Hepatocyte (in vitro differentiated cells): ENCODE results near the gene KLHL36.

Source experiments
- CTCF ChIP-seq: fragments of 200-600 bp; sonication (generic); IDR thresholded peaks from 2 replicates; pipeline ENCODE4 v1.5.1; 2016; ENCODE audit warnings: antibody characterized with exemption, mild to moderate bottlenecking; ENCODE audit not compliant: poor library complexity
- EZH2 ChIP-seq: fragments of 200-600 bp; sonication (generic); IDR thresholded peaks from 2 replicates; pipeline ENCODE4 v1.6.1; 2016; ENCODE audit warnings: antibody characterized with exemption, mild to moderate bottlenecking, borderline replicate concordance

GRCh38 chr16:84706856-84707255 is 58.5 kb downstream of the KLHL36 start:
- TF ChIP-seq CTCF = no peak
- TF ChIP-seq EZH2 = no peak
